CD4-positive, alpha-beta T cell (primary cell): ENCODE measurements around the gene MMP11. TPM values are rescaled to one million over a fixed set of nuclear protein-coding genes. Genes with fewer than 3 reads are reported as not detected.

Experiments
- ATAC-seq: fragments of 200-7000 bp; cut with Tn5 transposase; one replicate; pipeline ENCODE4 v1.10.0; 2022; ENCODE audit warnings: mild to moderate bottlenecking; ENCODE audit not compliant: poor library complexity
- CTCF ChIA-PET: fragments of 350-600 bp; sonication (Branson Sonifier 250); formaldehyde crosslinking; loops from one replicate; lab custom pipeline; 2021; ENCODE audit warnings: antibody characterized with exemption, inconsistent platforms; lab: Charles Lee
- POLR2A ChIA-PET: fragments of 350-600 bp; sonication (Branson Sonifier 250); formaldehyde crosslinking; loops from one replicate; lab custom pipeline; 2021; ENCODE audit warnings: antibody characterized with exemption, inconsistent platforms; lab: Charles Lee
- DNase-seq, 14 experiments: peaks; one replicate each; pipeline ENCODE4 v3.0.0-alpha.2; 2013 to 2020; ENCODE audit warnings: mixed read lengths in 2 of 14
- H3K27ac ChIP-seq, 2 donors: one replicate each; pipeline versions ENCODE4 v1.5.1 to v1.7.0; 2013; ENCODE audit warnings: low read length in 2 of 2, low read depth in 1 of 2, mild to moderate bottlenecking in 1 of 2
- H3K27me3 ChIP-seq, 2 experiments: 1 replicate in 1 of 2; 2 replicates in 1 of 2; pipeline versions ENCODE4 v1.6.1 to v1.7.0; 2013; ENCODE audit warnings: low read length in 2 of 2, control low read depth in 1 of 2, mild to moderate bottlenecking in 1 of 2, moderate library complexity in 1 of 2; ENCODE audit not compliant: insufficient read depth in 2 of 2, control insufficient read depth in 1 of 2
- H3K36me3 ChIP-seq: one replicate; pipeline ENCODE4 v1.6.1; 2013; ENCODE audit warnings: low read length, control low read depth; ENCODE audit not compliant: insufficient read depth
- H3K4me1 ChIP-seq: one replicate; pipeline ENCODE4 v1.6.1; 2013; ENCODE audit warnings: low read length, control low read depth; ENCODE audit not compliant: insufficient read depth
- H3K4me3 ChIP-seq: one replicate; pipeline ENCODE4 v1.5.1; 2013; ENCODE audit warnings: mild to moderate bottlenecking, low read length, moderate library complexity
- H3K9me3 ChIP-seq, 2 experiments: 1 replicate in 1 of 2; 2 replicates in 1 of 2; pipeline versions ENCODE4 v1.6.1 to v1.7.0; 2013; ENCODE audit warnings: low read length in 2 of 2, mild to moderate bottlenecking in 2 of 2, control low read depth in 1 of 2, moderate library complexity in 1 of 2; ENCODE audit not compliant: control insufficient read depth in 1 of 2, insufficient read depth in 1 of 2
- H3K27ac Mint-ChIP-seq: one replicate; pipeline ENCODE4 v1.8.0; 2020; ENCODE audit warnings: mixed read lengths
- H3K27me3 Mint-ChIP-seq: one replicate; pipeline ENCODE4 v1.8.0; 2021; ENCODE audit warnings: mixed read lengths
- H3K36me3 Mint-ChIP-seq: one replicate; pipeline ENCODE4 v1.8.0; 2021; ENCODE audit warnings: low read depth, mixed read lengths
- H3K4me1 Mint-ChIP-seq: one replicate; pipeline ENCODE4 v1.8.0; 2021; ENCODE audit warnings: low read depth, mixed read lengths
- H3K4me3 Mint-ChIP-seq: one replicate; pipeline ENCODE4 v1.8.0; 2020; ENCODE audit warnings: mild to moderate bottlenecking, mixed read lengths
- H3K9me3 Mint-ChIP-seq: one replicate; pipeline ENCODE4 v1.8.0; 2020; ENCODE audit warnings: mixed read lengths
- intact Hi-C, 2 experiments: fragments of 100-400 bp; cut with DNase I in 1 of 2; cut with micrococcal nuclease in 1 of 2; formaldehyde crosslinking; loops; one replicate each; pipeline versions ENCODE4 v1.15.1 to v1.9.0; 2023 to 2025; cut with DNase I, micrococcal nuclease
- total RNA-seq, 174 experiments: library from RNA in 2 of 174; stranded (reverse) in 2 of 174; gene quantifications; one replicate each; pipeline ENCODE4 v1.2.3 and lab custom pipeline; 2021 to 2026
- TF ChIP-seq, protein P1 (sequence below): fragments of 200-600 bp; IDR thresholded peaks from one replicate; pipeline ENCODE4 v1.8.0; 2022; ENCODE audit warnings: antibody characterized with exemption, mild to moderate bottlenecking

The MMP11 gene
- total RNA-seq, 2 experiments from 2014 or later = 2.3 to 2.4 TPM

DNA sequence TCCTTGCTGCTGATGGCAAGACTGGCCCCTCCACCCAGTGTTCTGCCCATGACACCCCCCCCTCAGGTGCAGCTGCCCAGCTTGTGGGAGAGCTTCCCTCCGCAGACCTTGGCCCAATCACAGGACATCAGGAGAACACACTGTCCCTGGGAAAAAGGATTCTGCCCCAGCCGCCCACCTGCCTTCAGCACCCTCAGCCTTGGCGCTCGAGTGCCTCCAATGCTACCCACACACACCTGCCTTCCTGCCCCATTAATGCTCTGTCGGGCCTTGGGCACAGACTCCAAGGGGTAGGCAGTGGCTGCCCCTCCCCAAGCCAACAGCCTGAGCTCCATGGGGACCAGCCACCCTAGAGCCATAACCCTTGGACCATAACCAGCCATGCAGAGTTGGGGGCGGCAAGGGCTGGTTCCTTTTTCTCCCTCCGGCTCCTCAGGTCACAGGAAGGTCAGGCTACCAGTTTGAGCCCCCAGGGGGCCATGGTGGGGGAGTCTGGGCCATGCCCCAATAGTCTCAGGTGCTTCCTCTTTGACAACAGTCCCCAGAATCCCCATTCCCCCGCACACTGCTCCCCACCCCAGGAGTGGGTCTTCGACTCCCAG is 20.5 kb upstream of the MMP11 start:
- no peaks in the 10 kb centered on the region for H3K36me3 Mint-ChIP-seq
- intact Hi-C loops = no loop called here
- H3K4me3 ChIP-seq = no peak overlapping the region
- peaks cover 17% of the 10 kb centered on the region for H3K4me1 ChIP-seq
- ChIA-PET CTCF (no interaction called here), POLR2A (no interaction called here)
- H3K27me3 ChIP-seq = no peaks in the 10 kb centered on the region
- DNase-seq (no peak), ATAC-seq (no peak)
- no peaks in the 10 kb centered on the region for H3K9me3 Mint-ChIP-seq
- no peaks in the 10 kb centered on the region for H3K36me3 ChIP-seq
- H3K27me3 Mint-ChIP-seq = no peaks in the 10 kb centered on the region
- H3K9me3 ChIP-seq = no peaks in the 10 kb centered on the region
- peak overlapping the region; percentile 72 for H3K27ac Mint-ChIP-seq
- peak overlapping the region; percentile 81 for H3K4me3 Mint-ChIP-seq
- peaks cover 12% of the 10 kb centered on the region for H3K4me1 Mint-ChIP-seq
- TF ChIP-seq, protein P1, sequence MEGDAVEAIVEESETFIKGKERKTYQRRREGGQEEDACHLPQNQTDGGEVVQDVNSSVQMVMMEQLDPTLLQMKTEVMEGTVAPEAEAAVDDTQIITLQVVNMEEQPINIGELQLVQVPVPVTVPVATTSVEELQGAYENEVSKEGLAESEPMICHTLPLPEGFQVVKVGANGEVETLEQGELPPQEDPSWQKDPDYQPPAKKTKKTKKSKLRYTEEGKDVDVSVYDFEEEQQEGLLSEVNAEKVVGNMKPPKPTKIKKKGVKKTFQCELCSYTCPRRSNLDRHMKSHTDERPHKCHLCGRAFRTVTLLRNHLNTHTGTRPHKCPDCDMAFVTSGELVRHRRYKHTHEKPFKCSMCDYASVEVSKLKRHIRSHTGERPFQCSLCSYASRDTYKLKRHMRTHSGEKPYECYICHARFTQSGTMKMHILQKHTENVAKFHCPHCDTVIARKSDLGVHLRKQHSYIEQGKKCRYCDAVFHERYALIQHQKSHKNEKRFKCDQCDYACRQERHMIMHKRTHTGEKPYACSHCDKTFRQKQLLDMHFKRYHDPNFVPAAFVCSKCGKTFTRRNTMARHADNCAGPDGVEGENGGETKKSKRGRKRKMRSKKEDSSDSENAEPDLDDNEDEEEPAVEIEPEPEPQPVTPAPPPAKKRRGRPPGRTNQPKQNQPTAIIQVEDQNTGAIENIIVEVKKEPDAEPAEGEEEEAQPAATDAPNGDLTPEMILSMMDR = no peak
- H3K27ac ChIP-seq = no peak overlapping the region

DNA sequence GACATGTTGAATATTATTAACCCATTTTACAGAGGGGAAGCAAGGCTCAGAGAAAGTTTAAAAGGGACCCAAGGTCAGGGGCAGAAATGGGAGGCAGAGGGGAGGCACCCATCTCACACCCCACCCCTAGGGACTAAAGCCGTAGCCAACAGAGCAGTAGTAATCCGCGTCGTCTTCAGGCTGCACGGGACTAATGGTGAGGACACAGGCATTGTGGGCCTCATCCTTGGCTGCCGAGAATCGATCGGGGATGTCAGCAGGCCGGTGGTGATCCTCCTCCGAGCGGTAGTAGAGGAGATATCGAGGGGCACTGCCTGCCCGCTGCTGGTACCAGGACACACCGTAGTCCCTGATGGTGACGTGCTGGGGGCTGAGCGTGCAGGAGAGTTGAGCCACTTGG is 19.9 kb upstream of the MMP11 start:
- intact Hi-C loops = no loop called here
- no peaks in the 10 kb centered on the region for H3K27me3 Mint-ChIP-seq
- TF ChIP-seq, protein P1 = no peak
- H3K9me3 ChIP-seq = no peaks in the 10 kb centered on the region
- H3K4me3 Mint-ChIP-seq = peak overlapping the region; percentile 81
- no peaks in the 10 kb centered on the region for H3K9me3 Mint-ChIP-seq
- peaks cover 17% of the 10 kb centered on the region for H3K4me1 ChIP-seq
- H3K27ac ChIP-seq = no peak overlapping the region
- ATAC-seq = no peak
- no peak for DNase-seq
- no peaks in the 10 kb centered on the region for H3K36me3 ChIP-seq
- peaks cover 12% of the 10 kb centered on the region for H3K4me1 Mint-ChIP-seq
- ChIA-PET POLR2A (no interaction called here), CTCF (no interaction called here)
- H3K27ac Mint-ChIP-seq = no peak overlapping the region
- H3K36me3 Mint-ChIP-seq = no peaks in the 10 kb centered on the region
- no peak overlapping the region for H3K4me3 ChIP-seq
- no peaks in the 10 kb centered on the region for H3K27me3 ChIP-seq

DNA sequence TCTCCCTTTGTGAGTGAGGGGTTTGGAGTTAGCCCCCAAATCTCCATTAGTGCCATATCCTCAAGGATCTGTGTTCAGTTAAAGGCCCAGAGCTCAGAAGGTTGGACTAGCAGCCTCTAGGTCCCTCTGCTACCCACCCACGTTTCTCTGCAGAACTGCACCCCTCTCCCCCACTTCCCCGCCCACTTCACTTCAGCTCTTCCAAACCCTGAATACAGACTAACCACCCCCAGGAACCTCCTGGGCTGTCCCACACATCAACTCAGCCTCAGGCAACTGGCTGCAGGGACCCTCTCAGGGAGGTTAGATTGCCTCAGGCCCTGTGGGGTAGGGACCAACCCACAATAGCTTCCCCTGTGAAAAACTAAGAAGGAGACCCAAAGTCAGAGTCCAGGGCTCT is 19.3 kb upstream of the MMP11 start:
- Histone ChIP-seq H3K4me3 (no peak overlapping the region), H3K9me3 (no peaks in the 10 kb centered on the region), H3K4me1 (peaks cover 17% of the 10 kb centered on the region), H3K27ac (no peak overlapping the region), H3K36me3 (no peaks in the 10 kb centered on the region), H3K27me3 (no peaks in the 10 kb centered on the region)
- POLR2A ChIA-PET = interaction anchor here (0.9 kb wide), 1 partner anchor 104 kb away, joined by 4 read pairs; the partner anchor contains the start of gene SLC2A11
- CTCF ChIA-PET = no interaction called here
- intact Hi-C loops = no loop called here
- H3K4me1 Mint-ChIP-seq = peaks cover 12% of the 10 kb centered on the region
- no peaks in the 10 kb centered on the region for H3K36me3 Mint-ChIP-seq
- H3K27me3 Mint-ChIP-seq = no peaks in the 10 kb centered on the region
- TF ChIP-seq, protein P1 = no peak
- DNase-seq (peak in 1 of 14 experiments; percentile 14), ATAC-seq (no peak)
- no peak overlapping the region for H3K27ac Mint-ChIP-seq
- peak overlapping the region; percentile 65 for H3K4me3 Mint-ChIP-seq
- H3K9me3 Mint-ChIP-seq = no peaks in the 10 kb centered on the region
